ENCODE measurements around the gene DIAPH2. TPM values are rescaled to one million over a fixed set of nuclear protein-coding genes. Genes with fewer than 3 reads are reported as not detected.

Gene DIAPH2
- total RNA-seq, 1 donor from 2014 or later, result 20.5 TPM

DNA sequence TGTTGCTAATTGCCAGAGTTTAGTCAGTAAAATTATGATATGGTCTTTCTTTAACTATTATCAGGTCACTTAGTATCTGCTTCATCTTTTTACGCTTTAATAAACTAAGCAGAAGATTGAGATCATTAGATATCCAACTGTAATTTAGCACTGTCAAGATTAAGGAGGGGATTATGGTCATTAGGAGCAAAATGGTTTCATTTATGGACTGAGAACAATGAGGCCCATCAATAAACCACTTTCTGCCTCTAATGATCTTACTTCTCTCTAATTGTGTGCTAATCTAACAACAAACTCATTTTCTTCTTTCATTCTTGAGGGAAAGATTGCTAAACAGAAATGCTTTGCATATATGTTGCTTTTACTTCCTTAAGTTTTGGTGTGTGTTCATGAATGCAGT is 539.5 kb downstream of the DIAPH2 start:
- intact Hi-C loops (cut with micrococcal nuclease), result no loop called here
- Mint-ChIP-seq H3K4me1 (peaks cover 11% of the 10 kb centered on the region), H3K36me3 (ENCODE audit: low read depth) (no peaks in the 10 kb centered on the region), H3K27me3 (no peaks in the 10 kb centered on the region), H3K4me3 (no peak overlapping the region), H3K27ac (no peak overlapping the region), H3K9me3 (no peaks in the 10 kb centered on the region)
- ATAC-seq (ENCODE audit: low read depth), result no peak
- ChIA-PET POLR2A (no interaction called here), CTCF (no interaction called here)
- DNase-seq, result no peak
- TF ChIP-seq, protein P1, sequence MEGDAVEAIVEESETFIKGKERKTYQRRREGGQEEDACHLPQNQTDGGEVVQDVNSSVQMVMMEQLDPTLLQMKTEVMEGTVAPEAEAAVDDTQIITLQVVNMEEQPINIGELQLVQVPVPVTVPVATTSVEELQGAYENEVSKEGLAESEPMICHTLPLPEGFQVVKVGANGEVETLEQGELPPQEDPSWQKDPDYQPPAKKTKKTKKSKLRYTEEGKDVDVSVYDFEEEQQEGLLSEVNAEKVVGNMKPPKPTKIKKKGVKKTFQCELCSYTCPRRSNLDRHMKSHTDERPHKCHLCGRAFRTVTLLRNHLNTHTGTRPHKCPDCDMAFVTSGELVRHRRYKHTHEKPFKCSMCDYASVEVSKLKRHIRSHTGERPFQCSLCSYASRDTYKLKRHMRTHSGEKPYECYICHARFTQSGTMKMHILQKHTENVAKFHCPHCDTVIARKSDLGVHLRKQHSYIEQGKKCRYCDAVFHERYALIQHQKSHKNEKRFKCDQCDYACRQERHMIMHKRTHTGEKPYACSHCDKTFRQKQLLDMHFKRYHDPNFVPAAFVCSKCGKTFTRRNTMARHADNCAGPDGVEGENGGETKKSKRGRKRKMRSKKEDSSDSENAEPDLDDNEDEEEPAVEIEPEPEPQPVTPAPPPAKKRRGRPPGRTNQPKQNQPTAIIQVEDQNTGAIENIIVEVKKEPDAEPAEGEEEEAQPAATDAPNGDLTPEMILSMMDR (IDR thresholded peaks at IDR 0.05), result no peak

DNA sequence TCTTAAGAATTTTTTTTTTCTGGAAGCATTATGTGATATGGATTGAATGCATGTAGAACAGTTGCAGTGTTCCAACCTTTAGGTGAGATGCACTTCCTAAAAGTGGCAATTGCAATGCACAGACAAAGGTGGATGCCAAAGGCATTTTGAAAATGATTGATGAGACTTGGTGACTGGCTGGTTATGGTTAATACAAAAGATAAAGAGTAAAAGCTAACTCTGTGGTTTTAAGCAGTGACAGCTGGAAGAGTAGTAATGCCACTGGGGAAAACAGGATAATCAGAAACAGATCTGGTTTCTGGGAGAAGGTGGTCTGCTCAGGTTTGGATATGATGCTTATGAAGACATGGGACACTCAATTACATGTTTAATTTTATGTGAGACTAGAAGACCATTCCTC is 544.7 kb downstream of the DIAPH2 start:
- DNase-seq (no peak), ATAC-seq (ENCODE audit: low read depth) (no peak)
- H3K9me3 Mint-ChIP-seq, result no peaks in the 10 kb centered on the region
- no peak overlapping the region for H3K27ac Mint-ChIP-seq
- H3K4me1 Mint-ChIP-seq, result peaks cover 7% of the 10 kb centered on the region
- no peak overlapping the region for H3K4me3 Mint-ChIP-seq
- no peaks in the 10 kb centered on the region for H3K27me3 Mint-ChIP-seq
- ChIA-PET CTCF (no interaction called here), POLR2A (no interaction called here)
- H3K36me3 Mint-ChIP-seq (ENCODE audit: low read depth), result peaks cover 2% of the 10 kb centered on the region
- TF ChIP-seq, protein P1 (IDR thresholded peaks at IDR 0.05), result no peak
- intact Hi-C loops (cut with micrococcal nuclease), result no loop called here

DNA sequence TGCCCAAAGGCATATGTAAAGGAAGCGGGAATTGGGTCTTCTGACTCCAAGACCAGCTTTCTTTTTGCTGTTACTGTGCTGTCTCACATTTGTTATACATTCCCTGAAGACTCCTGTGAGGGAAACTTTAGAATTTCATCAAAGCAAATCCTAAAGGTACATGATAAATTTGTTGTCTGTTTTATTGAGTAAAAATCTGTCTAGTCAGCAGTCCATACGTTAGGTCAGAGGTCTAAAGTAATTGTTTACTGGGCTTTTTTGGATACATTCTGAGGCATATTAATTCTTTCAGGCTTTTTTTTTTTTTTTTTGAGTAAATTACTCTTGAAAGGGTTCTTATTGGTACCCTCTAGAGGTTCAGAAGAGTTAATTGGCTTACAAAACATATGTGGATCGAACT is 546.3 kb downstream of the DIAPH2 start:
- intact Hi-C loops (cut with micrococcal nuclease), result no loop called here
- ChIA-PET CTCF (no interaction called here), POLR2A (no interaction called here)
- peaks cover 2% of the 10 kb centered on the region for H3K36me3 Mint-ChIP-seq (ENCODE audit: low read depth)
- no peaks in the 10 kb centered on the region for H3K9me3 Mint-ChIP-seq
- TF ChIP-seq, protein P1 (IDR thresholded peaks at IDR 0.05), result no peak
- no peak overlapping the region for H3K4me3 Mint-ChIP-seq
- no peaks in the 10 kb centered on the region for H3K27me3 Mint-ChIP-seq
- no peak overlapping the region for H3K27ac Mint-ChIP-seq
- ATAC-seq (ENCODE audit: low read depth) (no peak), DNase-seq (no peak)
- H3K4me1 Mint-ChIP-seq, result peaks cover 4% of the 10 kb centered on the region

DNA sequence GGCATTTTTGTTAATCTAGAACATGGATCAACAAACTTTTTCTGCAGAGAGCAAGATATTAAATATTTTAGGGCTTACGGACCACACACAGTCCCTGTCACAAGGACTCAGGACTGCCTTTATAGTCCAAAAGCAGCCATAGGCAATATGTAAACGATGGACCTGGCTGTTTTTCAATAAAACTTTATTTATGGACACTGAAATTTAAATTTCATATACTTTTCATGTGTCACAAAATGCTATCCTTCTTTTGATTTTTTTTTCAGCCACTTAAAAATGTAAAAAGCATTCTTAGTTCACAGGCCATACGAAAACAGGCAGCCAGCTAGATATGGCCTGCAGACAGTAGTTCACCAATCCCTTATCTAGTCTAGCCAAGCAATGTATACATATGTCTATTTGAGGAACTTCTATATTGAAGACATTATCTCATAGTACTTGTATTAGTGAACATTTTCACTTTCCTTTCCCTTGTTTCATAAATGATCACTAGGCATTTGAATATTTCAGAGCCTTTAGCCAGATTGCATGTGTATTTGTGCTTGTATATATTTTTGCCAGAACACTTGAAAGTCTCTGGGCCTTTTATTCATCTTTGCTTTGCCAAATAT is 549.9 kb downstream of the DIAPH2 start:
- Mint-ChIP-seq H3K27ac (no peak overlapping the region), H3K4me3 (no peak overlapping the region), H3K36me3 (ENCODE audit: low read depth) (peaks cover 2% of the 10 kb centered on the region), H3K9me3 (no peaks in the 10 kb centered on the region), H3K4me1 (no peaks in the 10 kb centered on the region), H3K27me3 (no peaks in the 10 kb centered on the region)
- ChIA-PET CTCF (no interaction called here), POLR2A (no interaction called here)
- TF ChIP-seq, protein P1 (IDR thresholded peaks at IDR 0.05), result no peak
- intact Hi-C loops (cut with micrococcal nuclease), result no loop called here
- ATAC-seq (ENCODE audit: low read depth) (no peak), DNase-seq (no peak)

DNA sequence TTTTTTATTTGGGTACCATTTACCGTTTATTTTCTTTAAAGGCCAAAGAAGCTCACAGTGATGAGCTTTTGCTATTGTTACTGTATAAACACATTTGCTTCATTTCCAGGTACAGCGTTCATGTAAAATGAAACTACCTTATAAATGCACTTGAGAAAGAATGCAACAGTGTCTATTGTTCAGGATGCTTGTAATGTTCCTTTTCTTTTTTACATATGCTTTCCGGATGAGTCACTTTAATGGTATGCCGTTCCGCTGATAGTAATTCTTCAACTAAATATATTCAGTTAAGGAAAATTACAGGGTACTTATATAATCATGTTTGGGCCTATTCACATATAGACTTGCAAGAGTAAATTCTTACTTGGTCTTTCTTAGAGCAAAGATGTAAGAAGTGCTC is 554.0 kb downstream of the DIAPH2 start:
- TF ChIP-seq, protein P1 (IDR thresholded peaks at IDR 0.05), result no peak
- Mint-ChIP-seq H3K4me3 (no peak overlapping the region), H3K9me3 (no peaks in the 10 kb centered on the region), H3K4me1 (no peaks in the 10 kb centered on the region), H3K36me3 (ENCODE audit: low read depth) (no peaks in the 10 kb centered on the region), H3K27ac (no peak overlapping the region), H3K27me3 (no peaks in the 10 kb centered on the region)
- ATAC-seq (ENCODE audit: low read depth) (no peak), DNase-seq (no peak)
- intact Hi-C loops (cut with micrococcal nuclease), result no loop called here
- ChIA-PET POLR2A (no interaction called here), CTCF (no interaction called here)

All from activated B cell treated with CpG ODN at 0.5 μM for 24 hours (primary cell).